WTC11 (cell line): ENCODE results near the gene UCN. TPM values are rescaled to one million over a fixed set of nuclear protein-coding genes. Genes with fewer than 3 reads are reported as not detected.

ENCODE experiments used
- ATAC-seq: fragments of 200-7000 bp; cut with Tn5 transposase; 2 replicates; pipeline ENCODE4 v1.10.0; 2021; ENCODE audit warnings: mild to moderate bottlenecking, moderate library complexity
- CTCF ChIA-PET: fragments of 300-600 bp; sonication (Branson Sonifier 250); formaldehyde crosslinking; loops from one replicate; lab custom pipeline; 2021; ENCODE audit warnings: antibody characterized with exemption; lab: Charles Lee
- POLR2A ChIA-PET: fragments of 350-600 bp; sonication (Branson Sonifier 250); formaldehyde crosslinking; loops from one replicate; lab custom pipeline; 2021; ENCODE audit warnings: antibody characterized with exemption; lab: Charles Lee
- DNase-seq: peaks from one replicate; pipeline ENCODE4 v3.0.0; 2021; ENCODE audit warnings: low spot score
- H3K27ac Mint-ChIP-seq: 2 replicates; pipeline ENCODE4 v1.8.0; 2021; ENCODE audit warnings: mixed read lengths
- H3K27me3 Mint-ChIP-seq: 2 replicates; pipeline ENCODE4 v1.8.0; 2021; ENCODE audit warnings: low read depth, mild to moderate bottlenecking, moderate library complexity, mixed read lengths
- H3K36me3 Mint-ChIP-seq: 2 replicates; pipeline ENCODE4 v1.8.0; 2021; ENCODE audit warnings: mixed read lengths
- H3K4me1 Mint-ChIP-seq: 2 replicates; pipeline ENCODE4 v1.8.0; 2022; ENCODE audit warnings: mixed read lengths
- H3K4me3 Mint-ChIP-seq: 2 replicates; pipeline ENCODE4 v1.8.0; 2021; ENCODE audit warnings: mild to moderate bottlenecking, moderate library complexity, mixed read lengths
- H3K9me3 Mint-ChIP-seq: 2 replicates; pipeline ENCODE4 v1.8.0; 2021; ENCODE audit warnings: mixed read lengths
- ATF1 ChIP-seq: sonication (generic); formaldehyde crosslinking; IDR thresholded peaks from 2 replicates; pipeline ENCODE4 v1.8.1; 2023; ENCODE audit warnings: mild to moderate bottlenecking, moderate library complexity, missing genetic modification reagents
- CBFB ChIP-seq: sonication (generic); formaldehyde crosslinking; IDR thresholded peaks from 2 replicates; pipeline ENCODE4 v1.8.1; 2022; ENCODE audit warnings: mild to moderate bottlenecking, low read depth, missing genetic modification reagents
- CREB1 ChIP-seq: sonication (generic); formaldehyde crosslinking; IDR thresholded peaks from 2 replicates; pipeline ENCODE4 v1.8.0; 2023; ENCODE audit warnings: mild to moderate bottlenecking, missing genetic modification reagents
- GABPB1 ChIP-seq: sonication (generic); formaldehyde crosslinking; IDR thresholded peaks from 2 replicates; pipeline ENCODE4 v1.8.1; 2023; ENCODE audit warnings: mild to moderate bottlenecking, missing genetic modification reagents
- RELA ChIP-seq: sonication (generic); formaldehyde crosslinking; IDR thresholded peaks from 2 replicates; pipeline ENCODE4 v1.8.1; 2022; ENCODE audit warnings: missing genetic modification reagents, mild to moderate bottlenecking, borderline replicate concordance
- TCF7 ChIP-seq: sonication (generic); formaldehyde crosslinking; IDR thresholded peaks from 2 replicates; pipeline ENCODE4 v1.8.0; 2022; ENCODE audit warnings: mild to moderate bottlenecking, low read depth, missing genetic modification reagents, moderate library complexity
- TEAD1 ChIP-seq: sonication (generic); formaldehyde crosslinking; IDR thresholded peaks from 2 replicates; pipeline ENCODE4 v1.8.0; 2022; ENCODE audit warnings: mild to moderate bottlenecking, missing genetic modification reagents
- ZNF121 ChIP-seq: sonication (generic); formaldehyde crosslinking; IDR thresholded peaks from 2 replicates; pipeline ENCODE4 v1.8.0; 2023; ENCODE audit warnings: missing genetic modification reagents
- total RNA-seq: library from RNA; stranded (reverse); gene quantifications from 3 replicates; pipeline ENCODE4 v1.2.3, GENCODE V29; 2021
- TF ChIP-seq, protein P1 (sequence below): sonication (generic); formaldehyde crosslinking; IDR thresholded peaks from 2 replicates; pipeline ENCODE4 v1.8.1; 2022; ENCODE audit warnings: low read depth, mild to moderate bottlenecking, moderate library complexity, missing genetic modification reagents, borderline replicate concordance
- TF ChIP-seq, protein P2 (sequence below): fragments of 250-450 bp; sonication (Bioruptor Pico); IDR thresholded peaks from 2 replicates; pipeline ENCODE4 v2.1.2; 2022; ENCODE audit warnings: mild to moderate bottlenecking, moderate library complexity
- TF ChIP-seq, protein P3 (sequence below): sonication (generic); formaldehyde crosslinking; IDR thresholded peaks from 2 replicates; pipeline ENCODE4 v1.8.0; 2023; ENCODE audit warnings: missing genetic modification reagents, mild to moderate bottlenecking, borderline replicate concordance
- TF ChIP-seq, protein P4 (sequence below): fragments of 250-450 bp; sonication (Bioruptor Pico); IDR thresholded peaks from 2 replicates; pipeline ENCODE4 v1.9.0; 2021; ENCODE audit warnings: mild to moderate bottlenecking, borderline replicate concordance
- TF ChIP-seq, protein P5 (sequence below): fragments of 250-450 bp; sonication (Bioruptor Pico); IDR thresholded peaks from 2 replicates; pipeline ENCODE4 v1.8.0; 2021; ENCODE audit warnings: mild to moderate bottlenecking

The UCN gene
- total RNA-seq, 1 experiment from 2014 or later = 0.68 TPM

DNA sequence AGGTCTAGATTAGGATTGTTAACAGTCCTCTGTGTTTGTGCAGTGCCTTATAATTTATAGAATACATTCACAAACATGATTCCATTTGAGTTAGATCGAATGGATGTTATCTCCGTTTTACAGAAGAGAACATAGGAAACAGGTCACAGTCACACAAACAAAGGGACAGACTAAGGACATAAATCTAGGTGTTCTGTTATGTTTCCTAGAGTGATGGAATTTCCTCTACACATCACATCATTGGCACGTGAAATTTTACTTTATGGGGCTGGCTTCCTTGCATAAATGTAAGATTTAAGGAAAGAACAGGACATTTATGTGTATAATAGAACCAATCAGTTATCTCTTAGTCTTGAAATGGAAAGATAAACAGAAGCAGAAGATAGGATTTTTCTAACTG, 19.6 kb downstream of the UCN start:
- TF ChIP-seq, protein P1, sequence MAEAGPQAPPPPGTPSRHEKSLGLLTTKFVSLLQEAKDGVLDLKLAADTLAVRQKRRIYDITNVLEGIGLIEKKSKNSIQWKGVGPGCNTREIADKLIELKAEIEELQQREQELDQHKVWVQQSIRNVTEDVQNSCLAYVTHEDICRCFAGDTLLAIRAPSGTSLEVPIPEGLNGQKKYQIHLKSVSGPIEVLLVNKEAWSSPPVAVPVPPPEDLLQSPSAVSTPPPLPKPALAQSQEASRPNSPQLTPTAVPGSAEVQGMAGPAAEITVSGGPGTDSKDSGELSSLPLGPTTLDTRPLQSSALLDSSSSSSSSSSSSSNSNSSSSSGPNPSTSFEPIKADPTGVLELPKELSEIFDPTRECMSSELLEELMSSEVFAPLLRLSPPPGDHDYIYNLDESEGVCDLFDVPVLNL (CRISPR knock-in tag) = no peak
- TF ChIP-seq, protein P2, sequence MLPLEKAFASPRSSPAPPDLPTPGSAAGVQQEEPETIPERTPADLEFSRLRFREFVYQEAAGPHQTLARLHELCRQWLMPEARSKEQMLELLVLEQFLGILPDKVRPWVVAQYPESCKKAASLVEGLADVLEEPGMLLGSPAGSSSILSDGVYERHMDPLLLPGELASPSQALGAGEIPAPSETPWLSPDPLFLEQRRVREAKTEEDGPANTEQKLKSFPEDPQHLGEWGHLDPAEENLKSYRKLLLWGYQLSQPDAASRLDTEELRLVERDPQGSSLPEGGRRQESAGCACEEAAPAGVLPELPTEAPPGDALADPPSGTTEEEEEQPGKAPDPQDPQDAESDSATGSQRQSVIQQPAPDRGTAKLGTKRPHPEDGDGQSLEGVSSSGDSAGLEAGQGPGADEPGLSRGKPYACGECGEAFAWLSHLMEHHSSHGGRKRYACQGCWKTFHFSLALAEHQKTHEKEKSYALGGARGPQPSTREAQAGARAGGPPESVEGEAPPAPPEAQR (CRISPR knock-in tag) = no peak
- no peak for TF ChIP-seq CBFB (CRISPR knock-in tag)
- no peak for TF ChIP-seq TCF7 (CRISPR knock-in tag)
- TF ChIP-seq, protein P3, sequence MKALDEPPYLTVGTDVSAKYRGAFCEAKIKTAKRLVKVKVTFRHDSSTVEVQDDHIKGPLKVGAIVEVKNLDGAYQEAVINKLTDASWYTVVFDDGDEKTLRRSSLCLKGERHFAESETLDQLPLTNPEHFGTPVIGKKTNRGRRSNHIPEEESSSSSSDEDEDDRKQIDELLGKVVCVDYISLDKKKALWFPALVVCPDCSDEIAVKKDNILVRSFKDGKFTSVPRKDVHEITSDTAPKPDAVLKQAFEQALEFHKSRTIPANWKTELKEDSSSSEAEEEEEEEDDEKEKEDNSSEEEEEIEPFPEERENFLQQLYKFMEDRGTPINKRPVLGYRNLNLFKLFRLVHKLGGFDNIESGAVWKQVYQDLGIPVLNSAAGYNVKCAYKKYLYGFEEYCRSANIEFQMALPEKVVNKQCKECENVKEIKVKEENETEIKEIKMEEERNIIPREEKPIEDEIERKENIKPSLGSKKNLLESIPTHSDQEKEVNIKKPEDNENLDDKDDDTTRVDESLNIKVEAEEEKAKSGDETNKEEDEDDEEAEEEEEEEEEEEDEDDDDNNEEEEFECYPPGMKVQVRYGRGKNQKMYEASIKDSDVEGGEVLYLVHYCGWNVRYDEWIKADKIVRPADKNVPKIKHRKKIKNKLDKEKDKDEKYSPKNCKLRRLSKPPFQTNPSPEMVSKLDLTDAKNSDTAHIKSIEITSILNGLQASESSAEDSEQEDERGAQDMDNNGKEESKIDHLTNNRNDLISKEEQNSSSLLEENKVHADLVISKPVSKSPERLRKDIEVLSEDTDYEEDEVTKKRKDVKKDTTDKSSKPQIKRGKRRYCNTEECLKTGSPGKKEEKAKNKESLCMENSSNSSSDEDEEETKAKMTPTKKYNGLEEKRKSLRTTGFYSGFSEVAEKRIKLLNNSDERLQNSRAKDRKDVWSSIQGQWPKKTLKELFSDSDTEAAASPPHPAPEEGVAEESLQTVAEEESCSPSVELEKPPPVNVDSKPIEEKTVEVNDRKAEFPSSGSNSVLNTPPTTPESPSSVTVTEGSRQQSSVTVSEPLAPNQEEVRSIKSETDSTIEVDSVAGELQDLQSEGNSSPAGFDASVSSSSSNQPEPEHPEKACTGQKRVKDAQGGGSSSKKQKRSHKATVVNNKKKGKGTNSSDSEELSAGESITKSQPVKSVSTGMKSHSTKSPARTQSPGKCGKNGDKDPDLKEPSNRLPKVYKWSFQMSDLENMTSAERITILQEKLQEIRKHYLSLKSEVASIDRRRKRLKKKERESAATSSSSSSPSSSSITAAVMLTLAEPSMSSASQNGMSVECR (CRISPR knock-in tag) = no peak
- no peak for TF ChIP-seq GABPB1 (CRISPR knock-in tag)
- no peak for TF ChIP-seq ATF1 (CRISPR knock-in tag)
- no peak for TF ChIP-seq RELA (CRISPR knock-in tag)
- TF ChIP-seq TEAD1 = no peak
- TF ChIP-seq CREB1 (CRISPR knock-in tag) = no peak
- TF ChIP-seq, protein P4, sequence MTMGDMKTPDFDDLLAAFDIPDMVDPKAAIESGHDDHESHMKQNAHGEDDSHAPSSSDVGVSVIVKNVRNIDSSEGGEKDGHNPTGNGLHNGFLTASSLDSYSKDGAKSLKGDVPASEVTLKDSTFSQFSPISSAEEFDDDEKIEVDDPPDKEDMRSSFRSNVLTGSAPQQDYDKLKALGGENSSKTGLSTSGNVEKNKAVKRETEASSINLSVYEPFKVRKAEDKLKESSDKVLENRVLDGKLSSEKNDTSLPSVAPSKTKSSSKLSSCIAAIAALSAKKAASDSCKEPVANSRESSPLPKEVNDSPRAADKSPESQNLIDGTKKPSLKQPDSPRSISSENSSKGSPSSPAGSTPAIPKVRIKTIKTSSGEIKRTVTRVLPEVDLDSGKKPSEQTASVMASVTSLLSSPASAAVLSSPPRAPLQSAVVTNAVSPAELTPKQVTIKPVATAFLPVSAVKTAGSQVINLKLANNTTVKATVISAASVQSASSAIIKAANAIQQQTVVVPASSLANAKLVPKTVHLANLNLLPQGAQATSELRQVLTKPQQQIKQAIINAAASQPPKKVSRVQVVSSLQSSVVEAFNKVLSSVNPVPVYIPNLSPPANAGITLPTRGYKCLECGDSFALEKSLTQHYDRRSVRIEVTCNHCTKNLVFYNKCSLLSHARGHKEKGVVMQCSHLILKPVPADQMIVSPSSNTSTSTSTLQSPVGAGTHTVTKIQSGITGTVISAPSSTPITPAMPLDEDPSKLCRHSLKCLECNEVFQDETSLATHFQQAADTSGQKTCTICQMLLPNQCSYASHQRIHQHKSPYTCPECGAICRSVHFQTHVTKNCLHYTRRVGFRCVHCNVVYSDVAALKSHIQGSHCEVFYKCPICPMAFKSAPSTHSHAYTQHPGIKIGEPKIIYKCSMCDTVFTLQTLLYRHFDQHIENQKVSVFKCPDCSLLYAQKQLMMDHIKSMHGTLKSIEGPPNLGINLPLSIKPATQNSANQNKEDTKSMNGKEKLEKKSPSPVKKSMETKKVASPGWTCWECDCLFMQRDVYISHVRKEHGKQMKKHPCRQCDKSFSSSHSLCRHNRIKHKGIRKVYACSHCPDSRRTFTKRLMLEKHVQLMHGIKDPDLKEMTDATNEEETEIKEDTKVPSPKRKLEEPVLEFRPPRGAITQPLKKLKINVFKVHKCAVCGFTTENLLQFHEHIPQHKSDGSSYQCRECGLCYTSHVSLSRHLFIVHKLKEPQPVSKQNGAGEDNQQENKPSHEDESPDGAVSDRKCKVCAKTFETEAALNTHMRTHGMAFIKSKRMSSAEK (CRISPR knock-in tag) = no peak
- TF ChIP-seq, protein P5, sequence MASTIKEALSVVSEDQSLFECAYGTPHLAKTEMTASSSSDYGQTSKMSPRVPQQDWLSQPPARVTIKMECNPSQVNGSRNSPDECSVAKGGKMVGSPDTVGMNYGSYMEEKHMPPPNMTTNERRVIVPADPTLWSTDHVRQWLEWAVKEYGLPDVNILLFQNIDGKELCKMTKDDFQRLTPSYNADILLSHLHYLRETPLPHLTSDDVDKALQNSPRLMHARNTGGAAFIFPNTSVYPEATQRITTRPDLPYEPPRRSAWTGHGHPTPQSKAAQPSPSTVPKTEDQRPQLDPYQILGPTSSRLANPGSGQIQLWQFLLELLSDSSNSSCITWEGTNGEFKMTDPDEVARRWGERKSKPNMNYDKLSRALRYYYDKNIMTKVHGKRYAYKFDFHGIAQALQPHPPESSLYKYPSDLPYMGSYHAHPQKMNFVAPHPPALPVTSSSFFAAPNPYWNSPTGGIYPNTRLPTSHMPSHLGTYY (CRISPR knock-in tag) = no peak
- TF ChIP-seq ZNF121 (CRISPR knock-in tag) = no peak
- no peak for DNase-seq
- Mint-ChIP-seq H3K9me3 (no peaks in the 10 kb centered on the region), H3K36me3 (no peaks in the 10 kb centered on the region), H3K27ac (no peak overlapping the region), H3K4me1 (peaks cover 38% of the 10 kb centered on the region), H3K4me3 (no peak overlapping the region), H3K27me3 (no peaks in the 10 kb centered on the region)
- CTCF ChIA-PET = interaction anchor here (1.0 to 1.5 kb wide), 3 partner anchors 9 to 38 kb away, joined by 5 to 9 read pairs (median 7); no protein-coding TSS in a partner anchor
- POLR2A ChIA-PET = no interaction called here
- no peak for ATAC-seq
